Stimulated activated CD8-positive, alpha-beta memory T cell treated with anti-CD3 and anti-CD28 coated beads, Interleukin-12 subunit alpha, Interleukin-12 subunit beta, amount 100 ng/mL, for 4 hours (primary cell): ENCODE data around the gene ZNF296.
A peak's percentile ranks its signal among the peaks of the same experiment; 100 is the strongest.
"Not testable (repeated sequence)": the region's sequence is repeated elsewhere in the genome, so short reads cannot be mapped to it uniquely, and the experiment has no call there.

Experiments
- DNase-seq: peaks from one replicate; pipeline ENCODE4 v3.0.0-alpha.2; 2020; ENCODE audit warnings: low read depth

ZNF296 gene

GRCh38 chr19:45076029-45076850 is at the start of gene ZNF296:
Gene ZNF296, minus strand, starts transcription at chr19:45076478. Its CDS starts 105 bp downstream, at chr19:45076373.
- DNase-seq, result peak; percentile 65

- DNase-seq, result no peak
These were observed 49.1 kb upstream of the ZNF296 start for GRCh38 chr19:45125360-45125759.

DNA sequence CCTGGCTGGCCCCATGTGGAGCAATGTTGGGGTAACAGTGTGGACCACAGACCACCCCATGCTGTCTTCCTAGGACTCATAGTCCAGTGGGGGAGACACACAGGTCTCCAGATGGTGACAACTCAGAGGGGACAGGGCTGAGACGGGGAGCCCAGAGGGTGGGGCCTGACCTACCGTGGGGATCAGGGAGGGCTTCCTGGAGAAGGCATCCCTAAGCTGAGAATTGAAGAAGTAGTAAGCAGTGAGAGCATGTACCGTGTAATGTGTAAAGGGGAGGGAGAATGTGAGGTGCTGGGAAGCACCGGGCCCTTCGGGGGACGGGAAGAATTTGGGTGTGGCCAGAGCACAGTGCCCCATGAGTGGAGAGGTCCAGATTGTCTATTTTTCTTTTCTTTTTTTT is 47.7 kb upstream of the ZNF296 start:
- DNase-seq, result no peak

DNA sequence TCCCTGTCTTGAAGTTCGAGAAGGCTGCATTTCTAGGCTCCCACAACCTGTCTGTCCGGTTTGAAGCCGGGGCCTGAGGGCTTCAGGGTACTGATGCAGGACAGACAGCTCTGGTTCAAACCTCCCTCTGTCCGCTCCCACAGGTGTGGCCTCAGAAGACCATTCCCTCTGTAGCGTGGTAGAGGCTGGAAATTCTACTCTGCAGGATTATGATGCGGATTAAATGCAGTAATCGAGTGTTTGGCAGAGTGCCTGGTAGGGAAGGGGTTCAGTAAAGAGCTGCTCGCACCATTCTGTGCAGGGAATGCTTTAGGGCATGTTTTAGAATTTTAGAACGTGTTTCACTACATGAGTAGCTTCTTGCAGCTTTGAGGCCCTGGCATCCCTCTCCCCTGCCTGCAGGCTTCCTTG is 47.2 kb upstream of the ZNF296 start:
- DNase-seq, result no peak

DNA sequence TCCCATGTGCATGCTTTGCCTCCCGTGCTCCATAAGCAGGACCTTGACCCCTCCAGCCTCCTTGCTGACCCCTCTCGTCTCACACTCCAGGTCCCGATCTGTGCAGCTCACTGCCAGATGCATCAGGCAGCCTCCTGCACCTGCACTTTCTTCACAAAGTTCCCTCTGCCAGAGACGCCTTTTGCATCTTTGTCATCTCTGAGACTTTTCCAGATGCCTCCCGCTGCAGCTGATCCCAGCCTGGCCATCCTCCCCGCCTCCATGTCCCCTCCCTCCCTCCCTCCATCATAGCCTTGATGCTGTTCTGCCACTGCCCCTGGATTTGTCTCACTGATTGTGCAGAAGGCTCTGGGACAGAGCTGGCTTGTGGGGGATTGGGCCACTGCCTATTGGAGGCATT is 46.6 kb upstream of the ZNF296 start:
- no peak for DNase-seq

DNA sequence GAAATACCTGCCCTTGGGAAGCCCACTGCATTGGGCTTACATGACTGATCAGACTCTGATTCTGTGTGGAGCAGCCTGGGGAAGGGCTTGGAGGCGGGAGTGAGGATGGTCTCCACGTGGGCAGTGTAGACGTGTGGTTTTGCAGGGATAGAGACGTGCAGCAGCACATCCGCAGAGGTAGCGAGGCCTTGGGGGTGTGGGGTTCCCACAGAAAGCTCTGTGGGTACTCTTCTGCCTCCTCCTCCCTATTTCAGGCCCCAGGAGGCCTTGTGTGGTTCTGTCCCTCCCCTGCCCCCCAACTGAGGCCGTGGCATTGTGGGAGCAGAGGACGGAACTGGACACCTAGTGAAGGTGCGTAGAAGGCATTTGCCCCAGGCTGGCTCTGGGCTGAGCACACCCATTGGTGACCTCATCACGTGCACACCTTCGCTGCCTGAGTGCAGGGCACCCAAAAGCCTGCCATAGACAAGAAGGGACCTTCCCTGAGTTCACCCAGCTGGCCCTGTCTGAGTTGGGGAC is 45.6 kb upstream of the ZNF296 start:
- no peak for DNase-seq

GRCh38 chr19:45119582-45119981 is 43.3 kb upstream of the ZNF296 start:
- DNase-seq, result no peak

DNA sequence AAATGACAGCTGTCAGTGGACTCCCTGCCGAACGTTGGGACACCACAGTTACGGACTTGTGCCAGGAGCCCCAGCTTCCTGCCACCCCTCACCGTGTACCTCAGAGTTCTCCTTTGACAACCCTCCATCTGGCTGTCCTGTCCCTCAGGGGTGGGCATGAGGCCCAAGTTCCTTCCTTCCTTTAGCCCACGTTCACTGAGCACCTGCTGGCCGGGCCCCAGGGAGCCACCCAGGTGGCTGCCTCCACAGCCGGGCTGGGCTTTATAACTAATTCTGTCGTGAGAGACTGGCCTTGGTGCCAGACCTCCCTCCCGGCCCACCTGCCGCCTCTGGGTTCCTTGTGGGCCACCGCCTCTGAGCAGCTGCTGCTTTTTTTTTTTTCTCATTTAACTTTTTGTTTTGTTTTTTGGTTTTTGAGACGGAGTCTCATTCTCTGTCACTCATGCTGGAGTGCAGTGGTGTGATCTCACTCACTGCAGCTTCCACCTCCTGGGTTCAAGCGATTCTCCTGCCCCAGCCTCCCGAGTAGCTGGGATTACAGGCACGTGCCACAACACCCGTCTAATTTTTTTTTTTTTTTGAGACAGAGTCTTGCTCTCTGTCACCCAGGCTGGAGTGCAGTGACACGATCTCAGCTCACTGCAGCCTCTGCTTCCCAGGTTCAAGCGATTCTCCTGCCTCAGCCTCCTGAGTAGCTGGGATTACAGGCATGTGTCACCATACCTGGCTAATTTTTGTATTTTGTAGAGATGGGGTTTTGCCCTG is 42.5 kb upstream of the ZNF296 start:
- DNase-seq, result not testable (repeated sequence)

GRCh38 chr19:45118106-45118505 is 41.8 kb upstream of the ZNF296 start:
- no peak for DNase-seq

DNA sequence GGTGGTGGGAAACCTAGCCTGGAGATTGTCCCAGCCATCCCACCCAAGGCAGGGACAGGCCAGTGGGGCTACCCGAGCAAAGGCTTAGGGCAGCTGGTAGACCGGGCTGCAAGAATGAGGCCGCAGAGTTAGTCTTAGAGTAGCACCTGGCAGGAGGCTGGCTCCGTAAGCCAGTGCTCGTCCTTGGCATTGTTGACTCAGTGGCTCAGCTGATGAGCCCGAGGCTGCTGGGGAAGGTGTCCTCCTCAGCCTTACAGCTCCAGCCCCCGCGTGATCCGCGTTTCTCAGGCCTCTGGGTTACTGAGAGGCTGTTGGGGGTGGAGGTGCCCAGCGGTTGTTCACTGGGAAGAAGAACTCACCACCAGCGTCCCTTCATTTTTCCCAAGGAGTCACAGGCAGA is 41.4 kb upstream of the ZNF296 start:
- DNase-seq, result no peak

DNA sequence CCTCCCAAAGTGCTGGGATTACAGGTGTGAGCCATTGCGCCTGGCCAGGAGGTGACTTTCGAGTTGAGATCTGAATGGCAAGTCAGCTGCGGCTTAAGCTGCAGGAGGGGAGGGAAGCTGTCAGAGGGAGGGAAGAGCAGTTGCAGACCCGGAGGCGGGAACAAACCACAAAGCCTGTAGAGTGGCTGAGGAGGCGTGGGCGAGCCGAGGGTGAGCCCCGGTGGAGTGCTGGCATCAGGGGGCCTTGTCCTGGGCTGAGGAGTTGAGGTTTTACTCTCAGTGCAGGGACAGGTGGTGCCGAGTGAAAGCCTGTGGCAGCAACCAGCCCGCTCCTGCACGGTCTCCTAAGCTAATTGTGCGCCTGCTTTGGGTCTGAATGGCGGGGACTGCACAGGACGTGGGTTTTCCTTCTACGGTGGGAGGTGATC is 40.9 kb upstream of the ZNF296 start:
- peak; percentile 41 for DNase-seq

- DNase-seq, result no peak
These were observed 39.7 kb upstream of the ZNF296 start for GRCh38 chr19:45115809-45116615.

DNA sequence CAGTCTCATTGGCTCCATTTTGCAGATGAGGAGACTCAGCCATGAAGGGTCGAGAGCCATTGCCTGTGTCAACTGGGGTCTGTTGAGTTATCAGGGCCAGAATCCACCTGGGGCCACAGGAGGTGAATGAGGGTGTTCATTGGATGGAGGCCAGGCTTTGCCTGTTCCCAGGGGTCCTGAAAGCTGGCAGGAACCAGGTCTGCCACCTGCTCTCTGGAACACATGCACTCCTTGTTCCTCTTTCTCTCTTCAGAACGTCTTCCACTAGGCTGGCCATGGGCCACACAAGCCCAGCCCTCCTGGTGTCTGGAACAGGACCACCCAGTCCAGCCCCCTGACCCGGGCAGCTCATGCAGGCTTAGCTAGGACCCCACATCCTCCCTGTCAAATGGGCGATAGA is 37.8 kb upstream of the ZNF296 start:
- DNase-seq, result no peak

GRCh38 chr19:45113628-45114027 is 37.4 kb upstream of the ZNF296 start:
- no peak for DNase-seq

- no peak for DNase-seq
These were observed 36.0 kb upstream of the ZNF296 start for GRCh38 chr19:45112111-45112827.

DNA sequence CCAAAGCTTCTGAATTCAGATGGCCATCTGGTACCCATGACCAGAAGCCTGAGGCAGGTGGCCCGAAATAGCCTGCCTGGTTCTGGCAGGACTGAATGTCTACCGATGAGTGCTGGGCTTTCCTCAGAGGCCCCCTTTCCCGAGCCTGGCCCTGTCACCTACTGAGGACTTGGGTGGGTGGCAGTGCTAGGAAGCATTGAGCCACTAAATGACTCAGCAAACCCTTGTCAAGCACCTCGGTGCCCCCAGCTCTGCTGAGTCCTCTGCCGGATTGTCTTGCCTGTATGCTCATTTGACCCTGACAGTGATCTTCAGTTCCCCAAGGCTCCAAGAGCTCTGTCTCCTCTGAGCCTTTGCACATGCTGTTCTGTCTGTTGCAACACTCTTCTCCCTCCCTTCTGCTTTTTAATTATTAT is 34.6 kb upstream of the ZNF296 start:
- no peak for DNase-seq

DNA sequence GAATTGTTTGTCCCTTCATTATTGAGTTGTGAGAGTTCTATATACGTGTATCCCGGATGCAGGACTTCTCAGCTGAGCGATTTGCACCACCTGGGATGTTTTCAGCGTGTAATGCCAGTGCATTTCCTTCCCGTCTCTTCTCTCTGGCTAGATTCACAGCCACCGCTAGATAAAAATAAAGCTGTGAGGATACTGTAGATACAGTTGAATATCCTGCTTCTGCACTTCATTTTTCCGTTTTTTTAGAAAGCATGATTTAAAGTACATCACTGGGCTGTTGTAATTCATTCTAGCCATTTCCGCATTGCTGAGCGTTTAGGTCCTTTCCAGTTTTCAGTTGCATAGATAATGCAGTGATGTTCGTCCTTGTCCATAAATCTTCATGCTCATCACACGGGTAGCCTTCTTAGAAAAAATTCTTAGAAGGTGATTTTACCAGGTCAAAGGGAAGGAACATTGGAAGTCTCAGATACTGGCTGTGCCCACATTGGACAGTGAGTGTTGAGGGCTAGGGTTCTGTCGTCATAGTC is 31.4 kb upstream of the ZNF296 start:
- no peak for DNase-seq

DNA sequence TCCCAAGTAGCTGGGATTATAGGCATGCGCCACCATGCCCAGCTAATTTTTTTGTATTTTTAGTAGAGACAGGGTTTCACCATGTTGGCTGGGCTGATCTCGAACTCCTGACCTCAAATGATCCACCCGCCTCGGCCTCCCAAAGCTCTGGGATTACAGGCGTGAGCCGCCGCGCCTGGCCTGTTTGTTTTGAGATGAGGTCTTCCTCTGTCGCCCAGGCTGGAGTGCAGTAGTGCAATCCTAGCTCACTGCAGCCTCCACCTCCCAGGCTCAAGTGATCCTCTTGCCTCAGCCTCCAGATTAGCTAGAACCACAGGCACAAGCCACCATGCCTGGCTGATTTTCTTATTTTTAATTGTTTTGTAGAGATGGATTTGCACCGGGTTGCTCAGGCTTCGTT is 30.1 kb upstream of the ZNF296 start:
- DNase-seq, result not testable (repeated sequence)

GRCh38 chr19:45104658-45105349 is 28.5 kb upstream of the ZNF296 start:
- DNase-seq, result no peak

- DNase-seq, result no peak
These were observed 27.4 kb upstream of the ZNF296 start for GRCh38 chr19:45103508-45104319.
